H9 (cell line): ENCODE measurements around the gene BFSP2. TPM values are rescaled to one million over a fixed set of nuclear protein-coding genes. Genes with fewer than 3 reads are reported as not detected.
A peak's percentile ranks its signal among the peaks of the same experiment; 100 is the strongest.

Experiments
- DNase-seq: peaks from one replicate; pipeline ENCODE4 v3.0.0-alpha.2; 2017
- H2AFZ ChIP-seq: one replicate; pipeline ENCODE4 v1.6.1; 2013; ENCODE audit warnings: mild to moderate bottlenecking, low read length, control low read depth, moderate library complexity
- H2AK5ac ChIP-seq: 2 replicates; pipeline ENCODE4 v1.6.1; 2013; ENCODE audit warnings: low read length, control low read depth, mixed read lengths; ENCODE audit not compliant: insufficient read length
- H2BK120ac ChIP-seq: one replicate; pipeline ENCODE4 v1.6.1; 2013; ENCODE audit warnings: low read depth, mild to moderate bottlenecking, low read length, control low read depth, inconsistent platforms; ENCODE audit not compliant: poor library complexity, severe bottlenecking
- H2BK12ac ChIP-seq: 2 replicates; pipeline ENCODE4 v1.6.1; 2013; ENCODE audit warnings: low read length, control low read depth, mixed read lengths, low read depth; ENCODE audit not compliant: insufficient read length
- H2BK15ac ChIP-seq: 2 replicates; pipeline ENCODE4 v1.6.1; 2013; ENCODE audit warnings: low read depth, low read length, control low read depth
- H2BK20ac ChIP-seq: one replicate; pipeline ENCODE4 v1.6.1; 2013; ENCODE audit warnings: low read depth, mild to moderate bottlenecking, low read length, control low read depth, inconsistent platforms; ENCODE audit not compliant: poor library complexity, severe bottlenecking
- H2BK5ac ChIP-seq: 2 replicates; pipeline ENCODE4 v1.6.1; 2013; ENCODE audit warnings: low read length, control low read depth, mixed read lengths; ENCODE audit not compliant: insufficient read length
- H3K14ac ChIP-seq: 2 replicates; pipeline ENCODE4 v1.6.1; 2013; ENCODE audit warnings: low read length, control low read depth; ENCODE audit not compliant: insufficient read depth
- H3K18ac ChIP-seq: 2 replicates; pipeline ENCODE4 v1.6.1; 2013; ENCODE audit warnings: low read depth, mild to moderate bottlenecking, mixed read lengths, low read length, control low read depth; ENCODE audit not compliant: insufficient read length
- H3K23ac ChIP-seq: 2 replicates; pipeline ENCODE4 v1.6.1; 2013; ENCODE audit warnings: low read length, control low read depth, mixed read lengths, low read depth; ENCODE audit not compliant: insufficient read length
- H3K23me2 ChIP-seq: 2 replicates; pipeline ENCODE4 v1.6.1; 2013; ENCODE audit warnings: low read depth, mild to moderate bottlenecking, mixed read lengths, low read length, control low read depth; ENCODE audit not compliant: insufficient read length, poor library complexity, severe bottlenecking
- H3K27ac ChIP-seq: 2 replicates; pipeline ENCODE4 v1.5.1; 2013; ENCODE audit warnings: low read length, control low read depth, mixed read lengths, low read depth; ENCODE audit not compliant: insufficient read length
- H3K27me3 ChIP-seq: 2 replicates; pipeline ENCODE4 v1.6.1; 2013; ENCODE audit warnings: low read length, control low read depth, inconsistent platforms; ENCODE audit not compliant: insufficient read depth
- H3K4ac ChIP-seq: 2 replicates; pipeline ENCODE4 v1.6.1; 2013; ENCODE audit warnings: low read depth, mild to moderate bottlenecking, control low read depth, inconsistent platforms, low read length, moderate library complexity
- H3K4me1 ChIP-seq: 2 replicates; pipeline ENCODE4 v1.6.1; 2013; ENCODE audit warnings: low read length, control low read depth, inconsistent platforms; ENCODE audit not compliant: insufficient read depth
- H3K4me2 ChIP-seq: 2 replicates; pipeline ENCODE4 v1.6.1; 2013; ENCODE audit warnings: low read length, control low read depth, mixed read lengths; ENCODE audit not compliant: insufficient read length, insufficient read depth
- H3K56ac ChIP-seq: 2 replicates; pipeline ENCODE4 v1.6.1; 2013; ENCODE audit warnings: low read depth, mild to moderate bottlenecking, mixed read lengths, low read length, control low read depth; ENCODE audit not compliant: insufficient read length
- H3K79me1 ChIP-seq: 2 replicates; pipeline ENCODE4 v1.6.1; 2013; ENCODE audit warnings: low read depth, mild to moderate bottlenecking, moderate library complexity, low read length, control low read depth, inconsistent platforms; ENCODE audit not compliant: insufficient read depth, poor library complexity, severe bottlenecking
- H3K79me2 ChIP-seq: 2 replicates; pipeline ENCODE4 v1.6.1; 2013; ENCODE audit warnings: low read length, control low read depth, inconsistent platforms; ENCODE audit not compliant: insufficient read depth
- H3K9ac ChIP-seq: 2 replicates; pipeline ENCODE4 v1.6.1; 2013; ENCODE audit warnings: low read length, control low read depth, mixed read lengths; ENCODE audit not compliant: insufficient read length; ENCODE audit errors: extremely low read depth
- H3K9me3 ChIP-seq: one replicate; pipeline ENCODE4 v1.6.1; 2013; ENCODE audit warnings: low read depth, low read length, inconsistent platforms; ENCODE audit not compliant: control insufficient read depth
- H3T11ph ChIP-seq: one replicate; pipeline ENCODE4 v1.6.1; 2013; ENCODE audit warnings: mild to moderate bottlenecking, low read length, control low read depth, inconsistent platforms
- H4K20me1 ChIP-seq: one replicate; pipeline ENCODE4 v1.6.1; 2013; ENCODE audit not compliant: control insufficient read depth, insufficient read length, insufficient read depth
- H4K5ac ChIP-seq: 2 replicates; pipeline ENCODE4 v1.6.1; 2013; ENCODE audit warnings: low read depth, mild to moderate bottlenecking, mixed read lengths, low read length, control low read depth; ENCODE audit not compliant: insufficient read length
- H4K8ac ChIP-seq: replicated peaks from 2 replicates; pipeline ENCODE4 v1.6.1; 2013; ENCODE audit warnings: low read length, control low read depth, mixed read lengths, low read depth; ENCODE audit not compliant: insufficient read length
- H4K91ac ChIP-seq: 2 replicates; pipeline ENCODE4 v1.6.1; 2013; ENCODE audit warnings: low read depth, mild to moderate bottlenecking, moderate library complexity, mixed read lengths, low read length, control low read depth; ENCODE audit not compliant: insufficient read length
- H3K27ac Mint-ChIP-seq, 3 experiments: 2 replicates in 2 of 3; 3 replicates in 1 of 3; pipeline ENCODE4 v1.8.0; 2020 to 2021; ENCODE audit warnings: mixed read lengths in 3 of 3, mild to moderate bottlenecking in 1 of 3, moderate library complexity in 1 of 3
- H3K27me3 Mint-ChIP-seq: 2 replicates; pipeline ENCODE4 v1.8.0; 2021; ENCODE audit warnings: low read depth, mild to moderate bottlenecking, moderate library complexity, mixed read lengths
- H3K36me3 Mint-ChIP-seq, 3 experiments: 2 replicates in 2 of 3; 3 replicates in 1 of 3; pipeline ENCODE4 v1.8.0; 2020 to 2021; ENCODE audit warnings: low read depth in 3 of 3, mixed read lengths in 3 of 3; ENCODE audit not compliant: insufficient read depth in 1 of 3
- H3K4me1 Mint-ChIP-seq, 2 experiments: 2 replicates each; pipeline ENCODE4 v1.8.0; 2020; ENCODE audit warnings: mixed read lengths in 2 of 2
- H3K4me3 Mint-ChIP-seq, 2 experiments: 2 replicates in 1 of 2; 3 replicates in 1 of 2; pipeline ENCODE4 v1.8.0; 2020 to 2021; ENCODE audit warnings: mild to moderate bottlenecking in 2 of 2, mixed read lengths in 2 of 2, moderate library complexity in 1 of 2
- H3K9me3 Mint-ChIP-seq, 2 experiments: 2 replicates in 1 of 2; 3 replicates in 1 of 2; pipeline ENCODE4 v1.8.0; 2020; ENCODE audit warnings: mild to moderate bottlenecking in 2 of 2, mixed read lengths in 2 of 2, moderate library complexity in 1 of 2
- WGBS: extraction: QIAGEN DNeasy Blood & Tissue Kit; methylation state at CpG from one replicate; pipeline ENCODE4 v1.1.7; 2013; ENCODE audit warnings: missing lambda C conversion rate, low lambda C conversion rate, mixed read lengths; ENCODE audit not compliant: insufficient read length; ENCODE audit errors: extremely low coverage; 5-methylcytosine and 5-hydroxymethylcytosine counted together
- total RNA-seq: library from RNA; stranded (reverse); gene quantifications from 2 replicates; pipeline ENCODE4 v1.2.1, GENCODE V29; 2021
- TF ChIP-seq, protein P1 (sequence below): fragments of 200-600 bp; sonication (generic); conservative IDR thresholded peaks from 3 replicates; pipeline ENCODE4 v1.8.0; 2021; ENCODE audit warnings: antibody characterized with exemption, mild to moderate bottlenecking

The BFSP2 gene
- total RNA-seq, 1 experiment from 2014 or later: not detected

DNA sequence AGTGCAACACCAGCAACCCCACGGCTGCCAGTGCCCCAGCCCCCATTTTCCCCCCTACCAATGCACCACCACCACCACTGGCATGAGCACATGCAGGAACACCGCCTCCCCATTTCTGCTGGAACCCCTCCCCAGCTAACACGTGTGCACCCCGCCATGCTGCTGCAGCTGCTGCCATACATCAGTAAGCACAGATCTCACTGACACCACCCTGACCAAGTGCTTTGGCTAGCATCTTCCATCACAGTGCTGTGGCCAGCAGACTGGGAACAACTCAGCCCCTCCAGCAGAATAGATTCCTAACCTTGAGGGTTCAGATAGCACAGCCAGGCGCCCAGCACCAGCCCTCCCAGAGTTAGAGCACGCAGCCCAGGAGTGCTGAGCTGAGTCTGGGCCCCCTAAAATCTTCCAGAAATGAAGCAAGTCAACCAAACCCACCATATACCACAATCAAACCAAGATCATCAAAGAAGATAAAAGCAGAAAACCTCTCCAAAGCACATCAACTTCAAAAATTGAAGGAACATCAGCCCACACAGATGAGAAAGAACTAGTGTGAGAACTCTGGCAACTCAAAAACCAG, 92.4 kb downstream of the BFSP2 start:
- no peak overlapping the region for H2AFZ ChIP-seq
- H4K8ac ChIP-seq: no peak overlapping the region
- Mint-ChIP-seq H3K9me3 (peaks cover 21% of the 10 kb centered on the region in 2 experiments), H3K36me3 (peaks cover 9 to 18% (median 17%) of the 10 kb centered on the region in 3 experiments), H3K27ac (peak overlapping the region in 2 of 3 experiments; percentile 22 to 38; a peak in 3 of 7 replicates), H3K27me3 (0 out of 2 replicates have a peak, but pooled peaks cover 2% of the 10 kb centered on the region), H3K4me3 (no peak overlapping the region; a peak in 1 of 5 replicates), H3K4me1 (peaks cover 36 to 37% of the 10 kb centered on the region in 2 experiments)
- H3K27me3 ChIP-seq: no peaks in the 10 kb centered on the region
- H3K4me2 ChIP-seq: no peak overlapping the region
- H3K79me2 ChIP-seq: no peaks in the 10 kb centered on the region
- H3T11ph ChIP-seq: no peak overlapping the region
- no peak overlapping the region for H2BK120ac ChIP-seq
- no peaks in the 10 kb centered on the region for H3K79me1 ChIP-seq
- no CpG with 5 or more reads among the region's 6 CpGs for WGBS
- no peak overlapping the region for H2BK15ac ChIP-seq
- no peaks in the 10 kb centered on the region for H3K23me2 ChIP-seq
- H3K9ac ChIP-seq: no peak overlapping the region
- no peak overlapping the region for H2AK5ac ChIP-seq
- H3K14ac ChIP-seq: peak overlapping the region; percentile 29; the same call in 1 of the 2 replicates
- no peak overlapping the region for H4K91ac ChIP-seq
- no peak overlapping the region for H2BK5ac ChIP-seq
- no peak overlapping the region for H3K23ac ChIP-seq
- TF ChIP-seq, protein P1, sequence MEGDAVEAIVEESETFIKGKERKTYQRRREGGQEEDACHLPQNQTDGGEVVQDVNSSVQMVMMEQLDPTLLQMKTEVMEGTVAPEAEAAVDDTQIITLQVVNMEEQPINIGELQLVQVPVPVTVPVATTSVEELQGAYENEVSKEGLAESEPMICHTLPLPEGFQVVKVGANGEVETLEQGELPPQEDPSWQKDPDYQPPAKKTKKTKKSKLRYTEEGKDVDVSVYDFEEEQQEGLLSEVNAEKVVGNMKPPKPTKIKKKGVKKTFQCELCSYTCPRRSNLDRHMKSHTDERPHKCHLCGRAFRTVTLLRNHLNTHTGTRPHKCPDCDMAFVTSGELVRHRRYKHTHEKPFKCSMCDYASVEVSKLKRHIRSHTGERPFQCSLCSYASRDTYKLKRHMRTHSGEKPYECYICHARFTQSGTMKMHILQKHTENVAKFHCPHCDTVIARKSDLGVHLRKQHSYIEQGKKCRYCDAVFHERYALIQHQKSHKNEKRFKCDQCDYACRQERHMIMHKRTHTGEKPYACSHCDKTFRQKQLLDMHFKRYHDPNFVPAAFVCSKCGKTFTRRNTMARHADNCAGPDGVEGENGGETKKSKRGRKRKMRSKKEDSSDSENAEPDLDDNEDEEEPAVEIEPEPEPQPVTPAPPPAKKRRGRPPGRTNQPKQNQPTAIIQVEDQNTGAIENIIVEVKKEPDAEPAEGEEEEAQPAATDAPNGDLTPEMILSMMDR: no peak
- H4K20me1 ChIP-seq: no peaks in the 10 kb centered on the region
- no peak overlapping the region for H3K18ac ChIP-seq
- H3K27ac ChIP-seq: no peak overlapping the region
- DNase-seq: no peak
- H3K56ac ChIP-seq: no peak overlapping the region
- H2BK20ac ChIP-seq: no peak overlapping the region
- H4K5ac ChIP-seq: no peak overlapping the region
- peaks cover 10% of the 10 kb centered on the region for H3K9me3 ChIP-seq
- H3K4me1 ChIP-seq: no peaks in the 10 kb centered on the region; the same call in 1 of the 2 replicates
- H3K4ac ChIP-seq: no peak overlapping the region
- H2BK12ac ChIP-seq: no peak overlapping the region
